K562 (cell line): Measurements from ENCODE around the gene SRGAP3. TPM values are rescaled to one million over a fixed set of nuclear protein-coding genes. Genes with fewer than 3 reads are reported as not detected.

ENCODE experiments used
- CEBPB ChIP-seq: fragments of 450-650 bp; IDR thresholded peaks from 2 replicates; pipeline ENCODE4 v1.6.1; 2016; ENCODE audit warnings: missing genetic modification characterization, missing compliant biosample characterization
- CREB3 ChIP-seq: fragments of 450-650 bp; conservative IDR thresholded peaks from 2 replicates; pipeline ENCODE4 v1.6.1; 2016; ENCODE audit warnings: missing genetic modification characterization, low read depth, mild to moderate bottlenecking, missing compliant biosample characterization, moderate library complexity
- CTCFL ChIP-seq: IDR thresholded peaks from 2 replicates; pipeline ENCODE4 v1.6.1; 2011; ENCODE audit warnings: borderline replicate concordance, low read depth, mild to moderate bottlenecking, moderate library complexity, low read length; ENCODE audit not compliant: insufficient read depth, poor library complexity, severe bottlenecking
- MCM7 ChIP-seq, 2 experiments: fragments of 450-650 bp; IDR thresholded peaks; 2 replicates each; pipeline ENCODE4 v1.6.1; 2016 to 2018
- MYNN ChIP-seq, 2 experiments: sonication (generic); formaldehyde crosslinking in 1 of 2; IDR thresholded peaks; 2 replicates each; pipeline versions ENCODE4 v1.5.0 to v1.6.1; 2016 to 2020; ENCODE audit warnings: antibody characterized with exemption in 1 of 2, missing genetic modification reagents in 1 of 2
- NFATC3 ChIP-seq: fragments of 450-650 bp; IDR thresholded peaks from 2 replicates; pipeline ENCODE4 v1.6.1; 2017; ENCODE audit warnings: mild to moderate bottlenecking
- SFPQ ChIP-seq: fragments of 200-400 bp; formaldehyde crosslinking; IDR thresholded peaks from 2 replicates; pipeline ENCODE4 v1.6.1; 2017; ENCODE audit warnings: mild to moderate bottlenecking, low read depth, low read length, moderate library complexity
- THAP12 ChIP-seq: fragments of 250-450 bp; sonication (Bioruptor Pico); IDR thresholded peaks from 2 replicates; pipeline ENCODE4 v1.9.0; 2021; ENCODE audit warnings: mild to moderate bottlenecking, inconsistent platforms
- ZNF41 ChIP-seq: fragments of 250-450 bp; sonication (Bioruptor Pico); conservative IDR thresholded peaks from 2 replicates; pipeline ENCODE4 v1.4.0; 2020; ENCODE audit warnings: mild to moderate bottlenecking
- ZNF609 ChIP-seq: sonication (generic); formaldehyde crosslinking; IDR thresholded peaks from 2 replicates; pipeline ENCODE4 v1.8.1; 2023; ENCODE audit warnings: missing genetic modification reagents, mild to moderate bottlenecking, borderline replicate concordance
- polyA plus RNA-seq, 8 experiments: library from polyadenylated mRNA; depleted of rRNA in 4 of 8; stranded (reverse) in 5 of 8; unstranded in 3 of 8; fragments of >200 nt; fragmentation: Nextera tagmentation in 2 of 8; fragmentation: Illumina TruSeq in 1 of 8; extraction: Ambion mirVana in 2 of 8; extraction: Trizol in 1 of 8; gene quantifications; 2 replicates each; pipeline versions ENCODE4 v1.2.1 to v1.2.3, GENCODE V29; 2011 to 2014; ENCODE audit warnings: inconsistent platforms in 1 of 8, missing spikeins in 1 of 8
- total RNA-seq, 7 experiments: library from RNA; depleted of rRNA in 6 of 7; stranded (reverse); fragments of >200 nt in 6 of 7; fragmentation: Illumina TruSeq in 2 of 7; extraction: Trizol in 2 of 7; gene quantifications; 2 replicates each; pipeline versions ENCODE4 v1.2.1 to v1.2.3, GENCODE V29; 2011 to 2021; ENCODE audit warnings: low replicate concordance in 1 of 7
- TF ChIP-seq, protein P1 (sequence below): sonication (generic); formaldehyde crosslinking; IDR thresholded peaks from 2 replicates; pipeline ENCODE4 v1.8.0; 2022; ENCODE audit warnings: mild to moderate bottlenecking, missing genetic modification reagents

Gene SRGAP3
- total and polyA plus RNA-seq, 9 of the 15 experiments (the other 6 are each of a cell fraction or from before 2014, with no cell fraction given) = 0.11 to 0.85 (median 0.35) TPM; not detected in 2

DNA sequence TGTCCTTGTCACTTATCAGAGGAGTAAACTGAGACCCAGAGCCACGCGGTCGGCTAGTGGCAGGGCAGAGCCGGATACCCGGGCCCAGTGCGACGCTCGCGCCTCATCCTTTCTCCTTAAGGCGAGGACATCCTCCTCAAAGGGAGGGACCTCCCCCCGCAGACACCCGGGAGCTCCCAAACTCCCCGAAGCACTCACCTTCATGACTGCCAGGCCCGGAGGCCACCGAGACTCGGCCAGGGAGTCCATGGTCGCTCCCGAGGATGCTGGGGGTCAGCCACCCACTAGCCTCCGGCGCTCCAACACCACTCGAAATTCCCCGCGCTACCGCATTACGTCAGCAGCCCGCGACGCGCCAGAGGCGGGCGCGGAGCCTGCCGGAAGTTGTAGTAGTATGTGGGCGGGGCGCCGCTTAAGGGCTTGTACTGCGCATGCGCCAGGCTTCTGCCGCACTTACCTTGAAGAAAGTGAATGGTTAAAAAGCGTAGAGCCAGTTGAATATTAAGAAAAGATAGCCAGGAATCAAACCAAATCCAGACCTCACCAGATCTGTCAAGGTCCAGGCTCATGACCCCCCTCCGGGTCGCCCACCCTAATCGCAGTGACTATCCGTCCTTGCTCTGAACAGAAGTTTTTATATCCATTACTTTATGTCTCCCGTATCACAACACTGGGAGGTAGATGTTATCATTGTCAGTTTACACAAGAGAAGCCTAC lies 286.2 kb downstream of the SRGAP3 start, which contains the start of gene RAD18 (continued):
- TF ChIP-seq ZNF609 (CRISPR knock-in tag) (no peak), SFPQ (no peak), MCM7 (IDR thresholded peaks at IDR 0.05) (no peak), ZNF41 (no peak), MYNN (IDR thresholded peaks at IDR 0.05) (no peak), MYNN (CRISPR knock-in tag; IDR thresholded peaks at IDR 0.05) (no peak), CEBPB (tag) (no peak), CTCFL (no peak), CREB3 (no peak), THAP12 (CRISPR knock-in tag) (0 out of 2 replicates have a peak, but pooled peaks have one; percentile 71), NFATC3 (no peak)
- TF ChIP-seq, protein P1, sequence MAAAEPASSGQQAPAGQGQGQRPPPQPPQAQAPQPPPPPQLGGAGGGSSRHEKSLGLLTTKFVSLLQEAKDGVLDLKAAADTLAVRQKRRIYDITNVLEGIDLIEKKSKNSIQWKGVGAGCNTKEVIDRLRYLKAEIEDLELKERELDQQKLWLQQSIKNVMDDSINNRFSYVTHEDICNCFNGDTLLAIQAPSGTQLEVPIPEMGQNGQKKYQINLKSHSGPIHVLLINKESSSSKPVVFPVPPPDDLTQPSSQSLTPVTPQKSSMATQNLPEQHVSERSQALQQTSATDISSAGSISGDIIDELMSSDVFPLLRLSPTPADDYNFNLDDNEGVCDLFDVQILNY (CRISPR knock-in tag) = no peak
